CD4-positive, alpha-beta memory T cell (primary cell): ENCODE measurements around the gene GLTPD2. TPM values are rescaled to one million over a fixed set of nuclear protein-coding genes. Genes with fewer than 3 reads are reported as not detected.

Experiments
- CTCF ChIA-PET: fragments of 350-600 bp; sonication (Branson Sonifier 250); formaldehyde crosslinking; loops from one replicate; lab custom pipeline; 2021; ENCODE audit warnings: inconsistent platforms; ENCODE audit not compliant: partially characterized antibody; lab: Charles Lee
- POLR2A ChIA-PET: fragments of 350-600 bp; sonication (Branson Sonifier 250); formaldehyde crosslinking; loops from one replicate; lab custom pipeline; 2021; ENCODE audit not compliant: partially characterized antibody; lab: Charles Lee
- DNase-seq, 5 donors: peaks; one replicate each; pipeline versions ENCODE4 v3.0.0 to v3.0.0-alpha.2; 2020 to 2022; ENCODE audit warnings: mixed read lengths in 1 of 5
- H3K27ac ChIP-seq: one replicate; pipeline ENCODE4 v1.7.0; 2013; ENCODE audit warnings: low read depth, low read length
- H3K27me3 ChIP-seq: 2 replicates; pipeline ENCODE4 v1.7.0; 2013; ENCODE audit warnings: mild to moderate bottlenecking, low read length, moderate library complexity; ENCODE audit not compliant: insufficient read depth
- H3K36me3 ChIP-seq: 2 replicates; pipeline ENCODE4 v1.7.0; 2013; ENCODE audit warnings: mild to moderate bottlenecking, low read length, moderate library complexity; ENCODE audit not compliant: insufficient read depth
- H3K4me1 ChIP-seq: 2 replicates; pipeline ENCODE4 v1.7.0; 2013; ENCODE audit warnings: mild to moderate bottlenecking, low read length, moderate library complexity; ENCODE audit not compliant: insufficient read depth
- H3K4me3 ChIP-seq, 2 donors: one replicate each; pipeline ENCODE4 v1.7.0; 2013; ENCODE audit warnings: low read length in 2 of 2, mild to moderate bottlenecking in 1 of 2
- H3K9me3 ChIP-seq, 2 donors: one replicate each; pipeline ENCODE4 v1.7.0; 2013; ENCODE audit warnings: low read length in 2 of 2, control low read depth in 1 of 2; ENCODE audit not compliant: control insufficient read depth in 1 of 2
- H3K27ac Mint-ChIP-seq, 7 donors: one replicate each; pipeline ENCODE4 v1.8.0; 2020 to 2021; ENCODE audit warnings: mixed read lengths in 7 of 7, mild to moderate bottlenecking in 6 of 7, inconsistent platforms in 3 of 7, moderate library complexity in 3 of 7
- H3K27me3 Mint-ChIP-seq, 2 donors: one replicate each; pipeline ENCODE4 v1.8.0; 2020 to 2021; ENCODE audit warnings: mixed read lengths in 2 of 2
- H3K36me3 Mint-ChIP-seq, 2 donors: one replicate each; pipeline ENCODE4 v1.8.0; 2020 to 2021; ENCODE audit warnings: mixed read lengths in 2 of 2, inconsistent platforms in 1 of 2, mild to moderate bottlenecking in 1 of 2
- H3K4me1 Mint-ChIP-seq, 4 donors: one replicate each; pipeline ENCODE4 v1.8.0; 2020 to 2021; ENCODE audit warnings: mixed read lengths in 4 of 4, mild to moderate bottlenecking in 1 of 4
- H3K4me3 Mint-ChIP-seq, 8 donors: one replicate each; pipeline ENCODE4 v1.8.0; 2020 to 2021; ENCODE audit warnings: mixed read lengths in 8 of 8, mild to moderate bottlenecking in 7 of 8, moderate library complexity in 6 of 8, inconsistent platforms in 3 of 8
- H3K9me3 Mint-ChIP-seq, 8 donors: one replicate each; pipeline ENCODE4 v1.8.0; 2020 to 2021; ENCODE audit warnings: mixed read lengths in 8 of 8, mild to moderate bottlenecking in 5 of 8, inconsistent platforms in 3 of 8, moderate library complexity in 1 of 8
- intact Hi-C: fragments of 100-400 bp; cut with micrococcal nuclease; formaldehyde crosslinking; loops from one replicate; pipeline ENCODE4 v1.15.1; 2023
- polyA plus RNA-seq, 2 donors: library from polyadenylated mRNA; unstranded; fragments of 300-500 nt; fragmentation: Illumina TruSeq; gene quantifications; one replicate each; pipeline ENCODE4 v1.2.3, GENCODE V29; 2021
- total RNA-seq, 2 experiments: library from RNA; stranded (reverse); gene quantifications; one replicate each; pipeline ENCODE4 v1.2.3, GENCODE V29; 2021

Gene GLTPD2
- total and polyA plus RNA-seq, 4 experiments from 2014 or later, result not detected

DNA sequence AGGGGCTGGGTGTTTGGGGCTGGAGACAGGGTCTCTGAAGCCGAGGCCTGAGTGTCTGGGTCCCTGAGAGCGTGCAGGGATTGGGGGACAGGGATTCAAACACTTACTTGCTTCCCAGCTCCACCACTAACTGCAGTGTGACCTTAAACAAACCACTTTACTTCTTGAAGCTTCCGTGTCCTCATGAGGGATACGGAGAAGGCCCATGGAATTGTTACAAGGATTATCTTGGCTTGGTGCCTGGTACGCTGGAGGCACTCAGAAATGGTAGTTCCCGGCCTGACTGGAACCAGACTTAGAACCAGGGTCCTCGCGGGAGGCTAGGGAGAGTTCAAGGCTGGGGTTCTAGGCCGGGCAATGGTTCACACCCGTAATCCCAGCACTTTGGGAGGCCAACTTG, 46.1 kb upstream of the GLTPD2 start:
- H3K9me3 Mint-ChIP-seq, result no peaks in the 10 kb centered on the region
- Histone ChIP-seq H3K4me3 (no peak overlapping the region), H3K27ac (no peak overlapping the region), H3K9me3 (no peaks in the 10 kb centered on the region), H3K36me3 (no peaks in the 10 kb centered on the region), H3K4me1 (peaks cover 25% of the 10 kb centered on the region), H3K27me3 (no peaks in the 10 kb centered on the region)
- no peak overlapping the region for H3K27ac Mint-ChIP-seq
- CTCF ChIA-PET, result no interaction called here
- no peak for DNase-seq
- no peaks in the 10 kb centered on the region for H3K36me3 Mint-ChIP-seq
- intact Hi-C loops, result no loop called here
- no peak overlapping the region for H3K4me3 Mint-ChIP-seq
- H3K27me3 Mint-ChIP-seq, result peaks cover 1 to 6% of the 10 kb centered on the region in 2 donors
- POLR2A ChIA-PET, result interaction anchor here (0.9 to 1.2 kb wide), 2 partner anchors 12 to 46 kb away, joined by 3 read pairs; partner anchors contain the start of gene GLTPD2
- peaks cover 11 to 24% (median 16%) of the 10 kb centered on the region in 4 donors for H3K4me1 Mint-ChIP-seq

DNA sequence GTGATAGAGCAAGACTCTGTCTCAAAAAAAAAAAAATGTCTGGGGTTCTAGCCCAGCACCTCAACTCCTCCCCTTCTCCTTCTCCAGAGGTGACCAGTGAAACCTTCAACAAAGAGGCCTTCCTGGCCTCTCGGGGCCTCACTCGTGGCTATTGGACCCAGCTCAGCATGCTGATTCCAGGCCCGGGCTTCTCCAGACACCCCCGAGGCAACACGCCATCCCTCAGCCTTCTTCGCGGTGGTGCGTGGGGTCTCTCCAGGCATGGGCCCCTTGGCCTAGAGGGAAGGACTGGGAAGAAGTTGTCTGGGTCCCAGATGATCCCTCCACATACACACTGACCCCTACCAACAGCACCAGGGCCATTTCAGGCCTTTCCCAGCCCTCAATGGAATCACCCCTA, 45.5 kb upstream of the GLTPD2 start:
- intact Hi-C loops, result no loop called here
- ChIA-PET CTCF (no interaction called here), POLR2A (interaction anchor here (1.2 kb wide), 1 partner anchor 13 kb away, joined by 3 read pairs; no protein-coding TSS in a partner anchor)
- H3K27ac ChIP-seq, result no peak overlapping the region
- Mint-ChIP-seq H3K36me3 (no peaks in the 10 kb centered on the region), H3K27me3 (peaks cover 1 to 9% of the 10 kb centered on the region in 2 donors), H3K4me3 (no peak overlapping the region), H3K9me3 (no peaks in the 10 kb centered on the region), H3K27ac (peak overlapping the region in 1 of 7 donors; percentile 17), H3K4me1 (peaks cover 15 to 28% (median 21%) of the 10 kb centered on the region in 4 donors)
- no peaks in the 10 kb centered on the region for H3K9me3 ChIP-seq
- H3K4me1 ChIP-seq, result peaks cover 29% of the 10 kb centered on the region
- H3K27me3 ChIP-seq, result no peaks in the 10 kb centered on the region
- no peaks in the 10 kb centered on the region for H3K36me3 ChIP-seq
- no peak overlapping the region for H3K4me3 ChIP-seq
- DNase-seq, result no peak

DNA sequence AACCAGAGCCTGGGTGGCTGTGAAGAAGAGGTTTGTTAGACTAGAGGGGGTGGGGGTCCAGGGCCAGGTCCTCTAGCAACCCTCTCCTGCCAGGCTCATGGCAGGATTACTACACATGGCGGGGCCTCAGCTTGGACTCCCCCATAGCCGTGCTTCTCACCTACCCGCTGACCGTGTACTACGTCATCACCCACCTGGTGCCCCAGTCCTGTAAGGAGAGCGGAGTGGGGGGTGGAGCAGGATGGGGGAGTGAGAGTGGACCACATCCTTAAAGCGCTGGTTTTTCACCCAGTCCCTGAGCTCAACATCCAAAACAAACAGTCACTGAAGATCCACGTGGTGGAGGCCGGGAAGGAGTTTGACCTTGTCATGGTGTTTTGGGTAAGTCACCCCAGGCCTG, 44.9 kb upstream of the GLTPD2 start:
- Histone ChIP-seq H3K4me3 (no peak overlapping the region), H3K9me3 (no peaks in the 10 kb centered on the region), H3K4me1 (peaks cover 26% of the 10 kb centered on the region), H3K27ac (no peak overlapping the region), H3K27me3 (no peaks in the 10 kb centered on the region), H3K36me3 (no peaks in the 10 kb centered on the region)
- ChIA-PET POLR2A (no interaction called here), CTCF (no interaction called here)
- intact Hi-C loops, result no loop called here
- DNase-seq, result no peak
- Mint-ChIP-seq H3K4me1 (peaks cover 12 to 26% (median 19%) of the 10 kb centered on the region in 4 donors), H3K27ac (no peak overlapping the region), H3K36me3 (no peaks in the 10 kb centered on the region), H3K9me3 (no peaks in the 10 kb centered on the region), H3K27me3 (peaks cover 1 to 7% of the 10 kb centered on the region in 2 donors), H3K4me3 (no peak overlapping the region)

DNA sequence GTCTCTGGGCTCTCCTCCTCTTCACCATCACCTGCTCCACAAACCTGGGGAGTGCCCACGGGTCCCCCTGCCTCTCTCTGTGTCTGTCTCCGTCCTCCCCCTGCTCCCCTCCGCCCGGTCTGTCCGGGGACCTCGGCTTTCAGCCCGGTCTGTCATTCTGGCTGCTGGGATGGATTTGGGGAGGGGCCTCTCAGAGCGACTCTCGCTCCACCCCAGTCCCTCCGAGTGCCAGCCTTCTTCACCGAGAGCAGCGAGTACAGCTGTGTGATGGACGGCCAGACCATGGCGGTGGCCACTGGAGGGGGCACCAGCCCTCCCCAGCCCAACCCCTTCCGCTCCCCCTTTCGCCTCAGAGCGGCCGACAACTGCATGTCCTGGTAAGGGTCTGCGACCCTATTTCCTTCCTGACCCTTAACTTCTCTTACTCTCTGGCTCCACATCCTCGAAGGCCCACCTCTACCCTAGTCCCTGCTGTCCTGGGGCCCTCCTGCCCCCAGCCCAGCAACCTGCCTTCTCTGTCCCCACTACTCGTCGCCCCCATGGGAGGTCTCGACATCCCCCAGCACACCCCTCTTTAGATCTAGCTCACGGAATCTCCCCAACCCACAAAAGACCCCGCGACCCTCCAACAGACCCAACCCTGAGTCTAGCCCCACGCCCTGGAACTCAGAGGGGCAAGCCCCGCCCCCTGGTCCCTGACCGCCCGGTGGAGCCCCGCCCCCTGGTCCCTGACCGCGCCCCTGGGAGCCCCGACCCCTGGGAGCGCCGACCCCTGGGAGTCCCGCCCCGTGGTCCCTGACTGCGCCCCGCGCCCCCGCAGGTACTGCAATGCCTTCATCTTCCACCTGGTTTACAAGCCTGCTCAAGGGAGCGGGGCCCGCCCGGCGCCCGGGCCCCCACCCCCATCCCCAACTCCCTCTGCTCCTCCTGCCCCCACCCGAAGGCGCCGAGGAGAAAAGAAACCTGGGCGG, 43.5 kb upstream of the GLTPD2 start:
- Histone ChIP-seq H3K36me3 (no peaks in the 10 kb centered on the region), H3K4me1 (peaks cover 20% of the 10 kb centered on the region), H3K4me3 (no peak overlapping the region), H3K27ac (no peak overlapping the region), H3K27me3 (no peaks in the 10 kb centered on the region), H3K9me3 (no peaks in the 10 kb centered on the region)
- ChIA-PET POLR2A (no interaction called here), CTCF (no interaction called here)
- H3K36me3 Mint-ChIP-seq, result no peaks in the 10 kb centered on the region
- peaks cover 1 to 7% of the 10 kb centered on the region in 2 donors for H3K27me3 Mint-ChIP-seq
- peak overlapping the region in 1 of 8 donors; percentile 25 for H3K4me3 Mint-ChIP-seq
- DNase-seq, result no peak
- H3K9me3 Mint-ChIP-seq, result no peaks in the 10 kb centered on the region
- H3K4me1 Mint-ChIP-seq, result peaks cover 10 to 20% (median 13%) of the 10 kb centered on the region in 4 donors
- peak overlapping the region in 1 of 7 donors; percentile 24 for H3K27ac Mint-ChIP-seq
- intact Hi-C loops, result no loop called here

DNA sequence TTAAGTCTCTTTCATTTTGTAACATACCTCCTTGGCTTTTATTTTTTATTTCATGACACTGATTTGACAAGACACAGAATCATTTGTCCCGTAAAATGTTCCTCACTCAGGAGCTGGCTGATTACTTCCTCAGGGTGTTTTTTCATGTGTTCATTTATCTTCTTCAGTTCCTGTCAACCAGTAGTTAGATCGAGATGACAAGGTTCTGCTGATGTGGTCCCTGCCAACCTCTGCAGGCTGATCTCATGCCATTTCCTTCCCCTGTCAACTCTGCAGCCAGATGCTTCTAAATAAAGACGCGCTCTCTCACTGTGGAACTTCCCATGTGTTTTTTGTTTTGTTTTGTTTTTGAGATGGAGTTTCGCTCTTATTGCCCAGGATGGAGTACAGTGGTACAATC, 40.9 kb upstream of the GLTPD2 start:
- H3K4me1 Mint-ChIP-seq, result peaks cover 8 to 14% (median 11%) of the 10 kb centered on the region in 4 donors
- Histone ChIP-seq H3K4me3 (no peak overlapping the region), H3K27ac (no peak overlapping the region), H3K4me1 (peaks cover 16% of the 10 kb centered on the region), H3K9me3 (no peaks in the 10 kb centered on the region), H3K36me3 (no peaks in the 10 kb centered on the region), H3K27me3 (no peaks in the 10 kb centered on the region)
- H3K36me3 Mint-ChIP-seq, result no peaks in the 10 kb centered on the region
- POLR2A ChIA-PET, result no interaction called here
- peaks cover 6 to 7% of the 10 kb centered on the region in 2 donors for H3K27me3 Mint-ChIP-seq
- intact Hi-C loops, result no loop called here
- CTCF ChIA-PET, result interaction anchor here (0.6 to 2.1 kb wide), 2 partner anchors 38 to 135 kb away, joined by 3 to 4 read pairs; partner anchors contain the start of gene ARRB2
- H3K27ac Mint-ChIP-seq, result peak overlapping the region in 6 of 7 donors; percentile 17 to 84 (median 72)
- peak in 4 of 5 donors; percentile 37 to 51 (median 43) for DNase-seq
- peak overlapping the region in 7 of 8 donors; percentile 61 to 86 (median 77) for H3K4me3 Mint-ChIP-seq
- no peaks in the 10 kb centered on the region for H3K9me3 Mint-ChIP-seq

DNA sequence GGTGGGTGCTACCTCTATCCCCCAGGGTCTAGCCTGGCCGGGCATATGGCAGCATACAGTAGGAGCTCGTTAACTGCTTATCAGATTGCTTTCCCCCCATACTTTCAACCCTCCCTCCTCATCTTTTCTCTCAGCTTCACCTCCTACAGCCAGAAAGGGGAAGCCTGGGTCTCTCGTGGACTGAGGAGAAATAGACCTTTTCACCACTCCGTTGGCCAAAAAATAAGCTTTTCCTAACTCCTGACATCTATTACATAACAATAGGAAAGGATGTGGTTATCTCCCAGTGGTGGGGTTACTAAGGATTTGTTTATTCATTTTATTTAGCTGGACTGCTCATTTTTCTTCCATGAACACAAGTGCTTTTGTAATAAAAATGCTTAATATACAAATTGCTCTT, 40.1 kb upstream of the GLTPD2 start:
- intact Hi-C loops, result no loop called here
- ChIA-PET POLR2A (no interaction called here), CTCF (interaction anchor here (1.6 to 2.1 kb wide), 2 partner anchors 39 to 41 kb away, joined by 4 read pairs; partner anchors contain the start of gene ARRB2)
- no peaks in the 10 kb centered on the region for H3K36me3 Mint-ChIP-seq
- peaks cover 7 to 9% of the 10 kb centered on the region in 2 donors for H3K27me3 Mint-ChIP-seq
- H3K4me1 ChIP-seq, result peaks cover 16% of the 10 kb centered on the region
- no peaks in the 10 kb centered on the region for H3K9me3 ChIP-seq
- H3K4me1 Mint-ChIP-seq, result peaks cover 8 to 14% (median 11%) of the 10 kb centered on the region in 4 donors
- no peaks in the 10 kb centered on the region for H3K9me3 Mint-ChIP-seq
- no peaks in the 10 kb centered on the region for H3K27me3 ChIP-seq
- H3K27ac Mint-ChIP-seq, result peak overlapping the region in 1 of 7 donors; percentile 29
- peak overlapping the region in 4 of 8 donors; percentile 54 to 84 (median 68) for H3K4me3 Mint-ChIP-seq
- no peak overlapping the region for H3K27ac ChIP-seq
- no peaks in the 10 kb centered on the region for H3K36me3 ChIP-seq
- no peak overlapping the region for H3K4me3 ChIP-seq
- no peak for DNase-seq

DNA sequence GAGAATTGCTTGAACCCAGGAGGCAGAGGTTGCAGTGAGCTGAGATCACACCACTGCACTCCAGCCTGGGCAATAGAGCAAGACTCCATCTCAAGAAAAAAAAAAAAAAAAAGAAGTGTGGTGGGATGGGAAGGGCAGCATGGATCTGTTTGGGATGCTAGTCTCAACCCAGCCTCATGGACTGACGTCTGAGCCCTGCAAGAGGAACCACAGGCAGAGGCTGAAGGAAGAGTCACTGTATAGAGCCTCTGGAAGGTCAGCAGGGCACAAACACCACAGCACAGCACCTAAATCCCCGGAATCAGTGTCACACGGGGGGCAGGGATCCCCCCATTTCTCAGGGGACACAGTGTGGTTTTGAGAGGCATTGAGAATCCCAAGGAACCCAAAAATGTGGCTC, 38.2 kb upstream of the GLTPD2 start:
- H3K36me3 ChIP-seq, result no peaks in the 10 kb centered on the region
- CTCF ChIA-PET, result no interaction called here
- no peak overlapping the region for H3K4me3 Mint-ChIP-seq
- intact Hi-C loops, result no loop called here
- POLR2A ChIA-PET, result no interaction called here
- peaks cover 13 to 19% of the 10 kb centered on the region in 2 donors for H3K27me3 Mint-ChIP-seq
- DNase-seq, result no peak
- no peak overlapping the region for H3K4me3 ChIP-seq
- H3K9me3 ChIP-seq, result no peaks in the 10 kb centered on the region
- no peak overlapping the region for H3K27ac Mint-ChIP-seq
- H3K9me3 Mint-ChIP-seq, result no peaks in the 10 kb centered on the region
- no peak overlapping the region for H3K27ac ChIP-seq
- no peaks in the 10 kb centered on the region for H3K36me3 Mint-ChIP-seq
- H3K4me1 ChIP-seq, result peaks cover 16% of the 10 kb centered on the region
- H3K4me1 Mint-ChIP-seq, result peaks cover 8 to 14% (median 11%) of the 10 kb centered on the region in 4 donors
- H3K27me3 ChIP-seq, result no peaks in the 10 kb centered on the region
